WTC11 (cell line): ENCODE results near the gene TTYH1. TPM values are rescaled to one million over a fixed set of nuclear protein-coding genes. Genes with fewer than 3 reads are reported as not detected.

Experiments used
- ATAC-seq: fragments of 200-7000 bp; cut with Tn5 transposase; 2 replicates; pipeline ENCODE4 v1.10.0; 2021; ENCODE audit warnings: mild to moderate bottlenecking, moderate library complexity
- CTCF ChIA-PET: fragments of 300-600 bp; sonication (Branson Sonifier 250); formaldehyde crosslinking; loops from one replicate; lab custom pipeline; 2021; ENCODE audit warnings: antibody characterized with exemption; lab: Charles Lee
- POLR2A ChIA-PET: fragments of 350-600 bp; sonication (Branson Sonifier 250); formaldehyde crosslinking; loops from one replicate; lab custom pipeline; 2021; ENCODE audit warnings: antibody characterized with exemption; lab: Charles Lee
- DNase-seq: peaks from one replicate; pipeline ENCODE4 v3.0.0; 2021; ENCODE audit warnings: low spot score
- H3K27ac Mint-ChIP-seq: 2 replicates; pipeline ENCODE4 v1.8.0; 2021; ENCODE audit warnings: mixed read lengths
- H3K27me3 Mint-ChIP-seq: 2 replicates; pipeline ENCODE4 v1.8.0; 2021; ENCODE audit warnings: low read depth, mild to moderate bottlenecking, moderate library complexity, mixed read lengths
- H3K36me3 Mint-ChIP-seq: 2 replicates; pipeline ENCODE4 v1.8.0; 2021; ENCODE audit warnings: mixed read lengths
- H3K4me1 Mint-ChIP-seq: 2 replicates; pipeline ENCODE4 v1.8.0; 2022; ENCODE audit warnings: mixed read lengths
- H3K4me3 Mint-ChIP-seq: 2 replicates; pipeline ENCODE4 v1.8.0; 2021; ENCODE audit warnings: mild to moderate bottlenecking, moderate library complexity, mixed read lengths
- H3K9me3 Mint-ChIP-seq: 2 replicates; pipeline ENCODE4 v1.8.0; 2021; ENCODE audit warnings: mixed read lengths
- ATF2 ChIP-seq: sonication (generic); formaldehyde crosslinking; IDR thresholded peaks from 2 replicates; pipeline ENCODE4 v1.8.1; 2022; ENCODE audit warnings: low read depth, missing genetic modification reagents, borderline replicate concordance
- ERG ChIP-seq: fragments of 250-450 bp; sonication (Bioruptor Pico); IDR thresholded peaks from 2 replicates; pipeline ENCODE4 v1.8.0; 2021; ENCODE audit warnings: mild to moderate bottlenecking
- FOXP4 ChIP-seq: sonication (generic); formaldehyde crosslinking; IDR thresholded peaks from 2 replicates; pipeline ENCODE4 v1.8.0; 2022; ENCODE audit warnings: mild to moderate bottlenecking, missing genetic modification reagents
- HMGXB4 ChIP-seq: sonication (generic); formaldehyde crosslinking; IDR thresholded peaks from 2 replicates; pipeline ENCODE4 v1.8.1; 2023; ENCODE audit warnings: mild to moderate bottlenecking, moderate library complexity, missing genetic modification reagents
- KAT7 ChIP-seq: sonication (generic); formaldehyde crosslinking; IDR thresholded peaks from 2 replicates; pipeline ENCODE4 v1.8.1; 2023; ENCODE audit warnings: missing genetic modification reagents, mild to moderate bottlenecking, borderline replicate concordance
- NFE2L1 ChIP-seq: sonication (generic); formaldehyde crosslinking; IDR thresholded peaks from 2 replicates; pipeline ENCODE4 v1.8.1; 2023; ENCODE audit warnings: missing genetic modification reagents
- NR2C2 ChIP-seq: sonication (generic); formaldehyde crosslinking; IDR thresholded peaks from 2 replicates; pipeline ENCODE4 v1.8.0; 2022; ENCODE audit warnings: mild to moderate bottlenecking, missing genetic modification reagents
- OVOL2 ChIP-seq: fragments of 250-450 bp; sonication (Bioruptor Pico); IDR thresholded peaks from 2 replicates; pipeline ENCODE4 v1.9.0; 2021; ENCODE audit warnings: mild to moderate bottlenecking, borderline replicate concordance
- RORB ChIP-seq: fragments of 250-450 bp; sonication (Bioruptor Pico); IDR thresholded peaks from 2 replicates; pipeline ENCODE4 v1.9.0; 2021; ENCODE audit warnings: mild to moderate bottlenecking
- STAT6 ChIP-seq: sonication (generic); formaldehyde crosslinking; conservative IDR thresholded peaks from 2 replicates; pipeline ENCODE4 v1.8.1; 2023; ENCODE audit warnings: mild to moderate bottlenecking, low read depth, missing genetic modification reagents, moderate library complexity
- TCF7 ChIP-seq: sonication (generic); formaldehyde crosslinking; IDR thresholded peaks from 2 replicates; pipeline ENCODE4 v1.8.0; 2022; ENCODE audit warnings: mild to moderate bottlenecking, low read depth, missing genetic modification reagents, moderate library complexity
- USF2 ChIP-seq: sonication (generic); formaldehyde crosslinking; IDR thresholded peaks from 2 replicates; pipeline ENCODE4 v1.8.1; 2023; ENCODE audit warnings: mild to moderate bottlenecking, missing genetic modification reagents, moderate library complexity
- ZNF121 ChIP-seq: sonication (generic); formaldehyde crosslinking; IDR thresholded peaks from 2 replicates; pipeline ENCODE4 v1.8.0; 2023; ENCODE audit warnings: missing genetic modification reagents
- ZNF512 ChIP-seq: sonication (generic); formaldehyde crosslinking; IDR thresholded peaks from 2 replicates; pipeline ENCODE4 v1.8.1; 2022; ENCODE audit warnings: missing genetic modification reagents, borderline replicate concordance
- ZNF532 ChIP-seq: fragments of 250-450 bp; sonication (Bioruptor Pico); IDR thresholded peaks from 2 replicates; pipeline ENCODE4 v1.9.0; 2021; ENCODE audit warnings: mild to moderate bottlenecking, borderline replicate concordance
- total RNA-seq: library from RNA; stranded (reverse); gene quantifications from 3 replicates; pipeline ENCODE4 v1.2.3, GENCODE V29; 2021

Gene TTYH1
- total RNA-seq, 1 experiment from 2014 or later: 37.1 TPM

- TF ChIP-seq STAT6 (CRISPR knock-in tag) (no peak), FOXP4 (CRISPR knock-in tag) (no peak), KAT7 (no peak), ATF2 (CRISPR knock-in tag) (no peak), HMGXB4 (CRISPR knock-in tag) (no peak), NR2C2 (CRISPR knock-in tag) (no peak), RORB (CRISPR knock-in tag) (no peak), OVOL2 (no peak), USF2 (CRISPR knock-in tag) (no peak)
- TF ChIP-seq, all 79 proteins: peak for 0
Measured at GRCh38 chr19:54469496-54469934, 54.3 kb downstream of the TTYH1 start (continued).

- no peak for DNase-seq
- Mint-ChIP-seq H3K36me3 (no peaks in the 10 kb centered on the region), H3K4me3 (peak overlapping the region; percentile 63), H3K4me1 (peaks cover 26% of the 10 kb centered on the region), H3K9me3 (no peaks in the 10 kb centered on the region), H3K27ac (no peak overlapping the region), H3K27me3 (peaks cover 62% of the 10 kb centered on the region)
- ATAC-seq: no peak
- TF ChIP-seq ERG: no peak
- peak; percentile 92 for TF ChIP-seq ZNF512 (CRISPR knock-in tag)
- TF ChIP-seq ZNF532: no peak
- TF ChIP-seq TCF7 (CRISPR knock-in tag): no peak
- TF ChIP-seq ZNF121: no peak
- TF ChIP-seq NFE2L1: no peak
- POLR2A ChIA-PET: no interaction called here
- CTCF ChIA-PET: interaction anchor here (1.1 kb wide), 1 partner anchor 411 kb away, joined by 3 read pairs; no protein-coding TSS in a partner anchor
Measured at GRCh38 chr19:54470276-54470887, 55.1 kb downstream of the TTYH1 start.
